Lower lobe of right lung (tissue), 2 donors: ENCODE data around the gene CCT5. TPM values are rescaled to one million over a fixed set of nuclear protein-coding genes. Genes with fewer than 3 reads are reported as not detected.

ENCODE experiments used
- ATAC-seq, 2 donors: fragments of 200-7000 bp; cut with Tn5 transposase; one replicate each; pipeline ENCODE4 v1.9.1; 2020 to 2022; ENCODE audit warnings: mild to moderate bottlenecking in 2 of 2, moderate library complexity in 2 of 2
- DNase-seq: peaks from one replicate; pipeline ENCODE4 v3.0.0-alpha.2; 2020
- H3K27ac ChIP-seq: fragments of 200-600 bp; one replicate; pipeline ENCODE4 v1.8.0; 2022
- H3K27me3 ChIP-seq: fragments of 200-600 bp; one replicate; pipeline ENCODE4 v1.8.0; 2022; ENCODE audit warnings: low read depth
- H3K36me3 ChIP-seq: fragments of 200-600 bp; one replicate; pipeline ENCODE4 v1.8.0; 2022; ENCODE audit warnings: mild to moderate bottlenecking
- H3K4me1 ChIP-seq: fragments of 200-600 bp; one replicate; pipeline ENCODE4 v1.8.0; 2022
- H3K4me3 ChIP-seq: fragments of 200-600 bp; one replicate; pipeline ENCODE4 v1.8.0; 2022; ENCODE audit warnings: mild to moderate bottlenecking
- H3K9me3 ChIP-seq: fragments of 200-600 bp; one replicate; pipeline ENCODE4 v1.8.0; 2022
- intact Hi-C: fragments of 100-400 bp; cut with DNase I; formaldehyde crosslinking; loops from one replicate; pipeline ENCODE4 v1.11.0; 2022
- total RNA-seq: library from RNA; stranded (reverse); fragmentation: NEBNext Ultra II Directional; extraction: Animal tissue kit (Norgen Biotek cat#: 25700); gene quantifications from one replicate; pipeline ENCODE4 v1.2.1, GENCODE V29; 2021
- TF ChIP-seq, protein P1 (sequence below): fragments of 200-600 bp; IDR thresholded peaks from one replicate; pipeline ENCODE4 v1.8.0; 2022; ENCODE audit warnings: antibody characterized with exemption, mild to moderate bottlenecking
- donor health status: DM: no; HTN: yes; CAD: no; lungs with severe emphysema.

The CCT5 gene
- total RNA-seq, 1 donor from 2014 or later: 116 TPM

DNA sequence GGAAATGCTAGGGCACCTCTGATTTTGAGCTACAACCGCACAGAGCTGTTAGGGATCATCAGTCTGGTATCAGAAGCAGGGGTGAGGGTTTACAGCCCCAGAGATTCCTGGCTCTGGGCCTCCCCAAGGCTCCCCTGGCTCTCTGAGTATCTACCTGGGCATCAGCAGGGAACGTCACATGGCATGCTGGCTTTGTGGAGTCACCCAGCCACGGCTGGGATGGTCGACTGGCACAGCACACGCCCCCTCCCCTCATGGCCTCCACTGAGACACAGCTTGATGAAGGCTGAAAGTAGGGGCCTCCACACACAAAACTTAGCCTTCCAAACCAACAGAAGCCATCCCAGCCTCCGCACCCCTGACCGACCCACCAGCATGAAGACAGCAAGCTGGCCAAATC is 17.1 kb upstream of the CCT5 start:
- Histone ChIP-seq H3K27me3 (no peaks in the 10 kb centered on the region), H3K36me3 (peaks cover 47% of the 10 kb centered on the region), H3K27ac (no peak overlapping the region), H3K9me3 (no peaks in the 10 kb centered on the region), H3K4me1 (no peaks in the 10 kb centered on the region), H3K4me3 (no peak overlapping the region)
- TF ChIP-seq, protein P1, sequence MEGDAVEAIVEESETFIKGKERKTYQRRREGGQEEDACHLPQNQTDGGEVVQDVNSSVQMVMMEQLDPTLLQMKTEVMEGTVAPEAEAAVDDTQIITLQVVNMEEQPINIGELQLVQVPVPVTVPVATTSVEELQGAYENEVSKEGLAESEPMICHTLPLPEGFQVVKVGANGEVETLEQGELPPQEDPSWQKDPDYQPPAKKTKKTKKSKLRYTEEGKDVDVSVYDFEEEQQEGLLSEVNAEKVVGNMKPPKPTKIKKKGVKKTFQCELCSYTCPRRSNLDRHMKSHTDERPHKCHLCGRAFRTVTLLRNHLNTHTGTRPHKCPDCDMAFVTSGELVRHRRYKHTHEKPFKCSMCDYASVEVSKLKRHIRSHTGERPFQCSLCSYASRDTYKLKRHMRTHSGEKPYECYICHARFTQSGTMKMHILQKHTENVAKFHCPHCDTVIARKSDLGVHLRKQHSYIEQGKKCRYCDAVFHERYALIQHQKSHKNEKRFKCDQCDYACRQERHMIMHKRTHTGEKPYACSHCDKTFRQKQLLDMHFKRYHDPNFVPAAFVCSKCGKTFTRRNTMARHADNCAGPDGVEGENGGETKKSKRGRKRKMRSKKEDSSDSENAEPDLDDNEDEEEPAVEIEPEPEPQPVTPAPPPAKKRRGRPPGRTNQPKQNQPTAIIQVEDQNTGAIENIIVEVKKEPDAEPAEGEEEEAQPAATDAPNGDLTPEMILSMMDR: no peak
- ATAC-seq (no peak), DNase-seq (no peak)
- intact Hi-C loops: no loop called here

DNA sequence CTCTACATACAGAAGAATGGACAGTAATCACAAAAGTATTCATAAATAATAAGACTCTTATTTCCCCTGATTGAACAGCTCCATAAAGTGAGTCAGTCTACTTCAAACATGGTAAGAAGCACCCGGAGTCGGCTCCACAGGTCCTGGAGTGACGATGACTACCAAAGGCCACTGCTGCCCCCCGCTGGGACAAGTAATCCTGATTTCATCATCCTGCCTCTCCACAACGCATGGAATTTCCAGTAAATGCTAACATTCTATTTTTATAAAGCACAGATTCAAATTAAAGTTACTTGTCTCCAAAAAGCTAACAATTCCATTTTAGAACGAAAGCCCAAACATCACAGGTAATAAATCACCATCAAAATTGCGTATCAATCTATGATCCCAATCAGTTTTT is 16.6 kb upstream of the CCT5 start:
- Histone ChIP-seq H3K27ac (no peak overlapping the region), H3K36me3 (peaks cover 47% of the 10 kb centered on the region), H3K4me1 (no peaks in the 10 kb centered on the region), H3K4me3 (no peak overlapping the region), H3K9me3 (no peaks in the 10 kb centered on the region), H3K27me3 (no peaks in the 10 kb centered on the region)
- TF ChIP-seq, protein P1: peak; percentile 19
- intact Hi-C loops: no loop called here
- DNase-seq (no peak), ATAC-seq (peak; percentile 61 to 62)

DNA sequence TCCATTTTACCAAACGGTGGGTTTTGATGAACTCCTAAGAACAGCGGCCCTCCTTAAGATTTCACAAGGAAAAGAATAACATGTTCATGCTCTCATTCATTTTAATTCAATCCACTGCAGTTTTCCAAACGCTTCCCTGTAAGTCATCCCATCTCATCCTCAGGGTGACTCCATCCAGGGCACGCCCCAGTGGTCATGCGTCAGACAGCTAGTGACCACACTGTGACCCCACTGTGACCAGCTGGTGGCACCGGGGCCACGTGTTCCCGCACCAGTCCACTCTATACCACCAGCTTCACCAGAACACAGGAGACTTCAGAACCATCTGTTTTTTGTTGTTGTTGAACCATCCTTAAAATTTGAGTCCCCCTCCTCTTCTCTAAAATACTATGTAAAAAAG is 14.7 kb upstream of the CCT5 start:
- TF ChIP-seq, protein P1: no peak
- H3K4me1 ChIP-seq: no peaks in the 10 kb centered on the region
- no peak for ATAC-seq
- no peaks in the 10 kb centered on the region for H3K9me3 ChIP-seq
- H3K27ac ChIP-seq: no peak overlapping the region
- no peak for DNase-seq
- intact Hi-C loops: no loop called here
- no peaks in the 10 kb centered on the region for H3K27me3 ChIP-seq
- H3K36me3 ChIP-seq: peaks cover 42% of the 10 kb centered on the region
- no peak overlapping the region for H3K4me3 ChIP-seq

DNA sequence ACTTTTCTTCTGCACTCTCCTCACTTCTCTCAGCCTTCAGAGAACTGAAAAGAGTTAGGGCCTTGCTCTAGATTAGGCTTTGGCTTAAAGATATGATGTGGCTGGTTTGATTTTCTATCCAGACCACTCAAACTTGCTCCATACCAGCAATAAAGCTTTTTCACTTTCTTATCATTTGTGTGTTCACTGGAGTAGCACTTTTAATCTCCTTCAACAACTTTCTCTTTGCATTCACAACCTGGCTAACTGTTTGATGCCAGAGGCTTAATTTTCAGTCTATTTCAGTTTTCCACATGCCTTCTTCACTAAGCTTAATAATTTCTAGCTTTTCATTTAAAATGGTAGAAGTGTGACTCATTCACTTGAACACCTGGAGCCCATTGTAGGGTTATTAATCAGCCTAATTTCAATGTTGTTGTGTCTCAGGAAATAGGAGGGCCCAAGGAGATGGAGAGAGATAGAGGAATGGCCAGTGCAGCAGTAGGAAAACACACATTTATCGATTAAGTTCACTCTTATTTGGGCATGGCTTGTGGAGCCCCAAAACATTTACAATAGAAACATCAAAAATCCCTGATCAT is 6.3 kb upstream of the CCT5 start:
- DNase-seq: no peak
- H3K36me3 ChIP-seq: peaks cover 3% of the 10 kb centered on the region
- intact Hi-C loops: no loop called here
- no peak overlapping the region for H3K4me3 ChIP-seq
- TF ChIP-seq, protein P1: no peak
- peaks cover 5% of the 10 kb centered on the region for H3K4me1 ChIP-seq
- no peak overlapping the region for H3K27ac ChIP-seq
- H3K27me3 ChIP-seq: no peaks in the 10 kb centered on the region
- ATAC-seq: no peak
- no peaks in the 10 kb centered on the region for H3K9me3 ChIP-seq

DNA sequence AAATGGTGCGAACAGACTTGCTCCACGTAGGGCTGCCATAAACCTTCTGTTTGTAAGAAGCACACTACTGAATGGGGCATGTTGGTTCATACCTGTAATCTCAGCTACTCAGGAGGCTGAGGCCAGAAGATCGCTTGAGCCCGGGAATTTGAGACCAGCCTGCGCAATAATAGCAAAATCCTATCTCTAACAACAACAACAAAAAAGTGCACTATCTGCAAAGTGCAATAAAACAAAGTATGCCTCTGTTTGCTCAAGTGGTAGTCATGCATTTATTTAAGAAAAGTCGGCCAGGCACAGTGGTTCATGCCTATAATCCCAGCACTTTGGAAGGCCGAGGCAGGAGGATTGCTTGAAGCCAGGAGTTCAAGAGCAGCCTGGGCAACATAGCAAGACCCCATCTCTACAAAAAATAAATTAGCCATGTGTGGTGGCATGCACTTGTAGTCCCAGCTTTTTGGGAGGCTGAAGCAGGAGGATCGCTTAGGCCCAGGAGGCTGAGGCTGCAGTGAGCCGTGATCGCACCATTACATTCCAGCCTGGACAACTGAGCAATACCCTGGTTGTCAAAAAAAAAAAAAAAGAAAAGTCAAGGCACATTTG is 5.6 kb upstream of the CCT5 start:
- intact Hi-C loops: no loop called here

More for the DNA sequence above, 5.6 kb upstream of the CCT5 start:
- Histone ChIP-seq H3K27me3 (no peaks in the 10 kb centered on the region), H3K4me1 (peaks cover 8% of the 10 kb centered on the region), H3K36me3 (no peaks in the 10 kb centered on the region), H3K4me3 (no peak overlapping the region), H3K27ac (no peak overlapping the region), H3K9me3 (no peaks in the 10 kb centered on the region)
- TF ChIP-seq, protein P1: no peak
- no peak for ATAC-seq
- DNase-seq: no peak
